Stomach (tissue), 9 donors: Measurements from ENCODE around the gene METRN. TPM values are rescaled to one million over a fixed set of nuclear protein-coding genes. Genes with fewer than 3 reads are reported as not detected.

Experiments
- DNase-seq, 2 donors: peaks; one replicate each; pipeline versions ENCODE4 v3.0.0 to v3.0.0-alpha.2; 2013 to 2019
- H3K27ac ChIP-seq, 5 donors: fragments of 200-600 bp in 4 of 5; sonication (generic) in 4 of 5; one replicate each; pipeline ENCODE4 v1.5.1; 2013 to 2019; ENCODE audit warnings: mild to moderate bottlenecking in 1 of 5, moderate library complexity in 1 of 5
- H3K27me3 ChIP-seq, 3 donors: fragments of 200-600 bp; sonication (generic); one replicate each; pipeline ENCODE4 v1.5.1; 2017 to 2019; ENCODE audit warnings: mixed run types in 1 of 3
- H3K36me3 ChIP-seq, 4 donors: fragments of 200-600 bp; sonication (generic); 1 replicate in 3 of 4; 2 replicates in 1 of 4; pipeline ENCODE4 v1.5.1; 2016 to 2019
- H3K4me1 ChIP-seq, 4 donors: fragments of 200-600 bp; sonication (generic); one replicate each; pipeline ENCODE4 v1.5.1; 2016 to 2019
- H3K4me3 ChIP-seq, 4 donors: fragments of 200-600 bp; sonication (generic) in 3 of 4; one replicate each; pipeline ENCODE4 v1.5.1; 2016 to 2019; ENCODE audit warnings: mild to moderate bottlenecking in 1 of 4
- H3K9me3 ChIP-seq, 4 donors: fragments of 200-600 bp; sonication (generic); one replicate each; pipeline ENCODE4 v1.5.1; 2016 to 2019
- CTCF ChIP-seq, 7 experiments: fragments of 450-650 bp in 4 of 7; fragments of 200-600 bp in 3 of 7; sonication (generic) in 3 of 7; IDR thresholded peaks; one replicate each; pipeline ENCODE4 v1.5.1; 2016 to 2019; ENCODE audit warnings: antibody characterized with exemption in 7 of 7, control low read depth in 2 of 7, mild to moderate bottlenecking in 1 of 7
- EP300 ChIP-seq: sonication (generic); formaldehyde crosslinking; IDR thresholded peaks from one replicate; pipeline ENCODE4 v1.6.1; 2017; ENCODE audit warnings: antibody characterized with exemption
- POLR2A ChIP-seq, 4 donors: fragments of 450-650 bp; IDR thresholded peaks; one replicate each; pipeline ENCODE4 v1.6.1; 2016; ENCODE audit warnings: antibody characterized with exemption in 4 of 4, control low read depth in 2 of 4, mild to moderate bottlenecking in 1 of 4, moderate library complexity in 1 of 4
- POLR2AphosphoS5 ChIP-seq, 3 donors: sonication (generic); formaldehyde crosslinking; IDR thresholded peaks; one replicate each; pipeline ENCODE4 v1.6.1; 2016; ENCODE audit warnings: antibody characterized with exemption in 3 of 3
- WGBS, 5 donors: extraction: QIAGEN DNeasy Blood & Tissue Kit in 3 of 5; methylation state at CpG; one replicate each; pipeline versions ENCODE4 v1.1.5 to v1.1.7; 2013 to 2018; 5-methylcytosine and 5-hydroxymethylcytosine counted together
- intact Hi-C: fragments of 100-400 bp; cut with DNase I; formaldehyde crosslinking; loops from one replicate; pipeline ENCODE4 v1.15.1; 2023; ENCODE audit warnings: low total_unique reads
- polyA plus RNA-seq, 3 donors: library from polyadenylated mRNA; stranded (reverse); fragments of 200-250 nt; gene quantifications; one replicate each; pipeline ENCODE4 v1.2.3, GENCODE V29; 2013
- total RNA-seq, 5 donors: library from RNA; depleted of rRNA; stranded (reverse); fragments of >200 nt; gene quantifications; one replicate each; pipeline versions ENCODE4 v1.1.0 to v1.2.3, GENCODE V29; 2014 to 2016
- donor health status: healthy with polysubstance abuse.
- donor health status: Bipolar disorder and iron deficiency.
- donor health status: healthy.

Gene METRN
- total and polyA plus RNA-seq, 8 donors, result 7.1 to 79.7 (median 34.4) TPM

DNA sequence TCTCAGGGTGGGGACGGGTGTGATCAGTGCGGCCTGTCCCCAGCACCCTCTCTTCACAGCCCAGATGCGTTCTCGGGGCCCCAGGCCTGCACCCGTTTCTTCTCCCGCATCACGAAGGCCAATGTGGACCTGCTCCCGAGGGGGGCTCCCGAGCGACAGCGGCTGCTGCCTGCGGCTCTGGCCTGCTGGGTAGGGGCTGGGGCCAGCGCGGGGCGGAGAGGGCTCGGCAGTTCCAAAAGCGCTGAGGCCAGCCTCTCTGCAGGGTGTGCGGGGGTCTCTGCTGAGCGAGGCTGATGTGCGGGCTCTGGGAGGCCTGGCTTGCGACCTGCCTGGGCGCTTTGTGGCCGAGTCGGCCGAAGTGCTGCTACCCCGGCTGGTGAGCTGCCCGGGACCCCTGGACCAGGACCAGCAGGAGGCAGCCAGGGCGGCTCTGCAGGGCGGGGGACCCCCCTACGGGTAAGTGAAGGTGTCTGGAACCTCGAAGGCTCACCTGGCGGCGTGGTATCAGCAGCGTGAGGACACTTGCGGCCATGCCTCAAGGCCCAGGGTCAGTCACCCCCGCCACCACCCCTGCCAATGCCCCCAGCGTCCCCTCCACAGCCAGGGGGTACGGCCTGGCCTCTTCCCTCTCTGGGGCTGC is 50.0 kb downstream of the METRN start:
- no peak for DNase-seq
- Histone ChIP-seq H3K4me3 (no peak overlapping the region), H3K9me3 (no peaks in the 10 kb centered on the region), H3K4me1 (peaks cover 0 to 7% (median under 1%) of the 10 kb centered on the region in 4 donors), H3K27me3 (peaks cover 0 to 78% (median 8%) of the 10 kb centered on the region in 3 donors), H3K27ac (no peak overlapping the region), H3K36me3 (no peaks in the 10 kb centered on the region)
- WGBS, 5 donors, result 84 to 91% (median 87%) methylated on average over 16 to 38 of the region's 38 CpGs
- TF ChIP-seq POLR2A (IDR thresholded peaks at IDR 0.05) (no peak), POLR2AphosphoS5 (IDR thresholded peaks at IDR 0.05) (no peak), EP300 (no peak), CTCF (IDR thresholded peaks at IDR 0.05) (no peak)
- intact Hi-C loops, result no loop called here

DNA sequence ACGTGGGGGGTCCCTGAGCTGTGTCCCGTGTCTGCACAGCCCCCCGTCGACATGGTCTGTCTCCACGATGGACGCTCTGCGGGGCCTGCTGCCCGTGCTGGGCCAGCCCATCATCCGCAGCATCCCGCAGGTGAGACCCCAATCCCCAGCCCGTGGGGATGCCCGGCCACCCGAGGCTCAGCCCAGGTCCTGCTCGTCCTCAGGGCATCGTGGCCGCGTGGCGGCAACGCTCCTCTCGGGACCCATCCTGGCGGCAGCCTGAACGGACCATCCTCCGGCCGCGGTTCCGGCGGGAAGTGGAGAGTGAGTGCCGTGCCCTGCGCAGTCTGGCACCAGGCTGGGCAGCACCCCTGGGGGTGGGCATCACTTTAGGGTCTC is 50.6 kb downstream of the METRN start:
- TF ChIP-seq EP300 (no peak), POLR2AphosphoS5 (IDR thresholded peaks at IDR 0.05) (no peak), CTCF (IDR thresholded peaks at IDR 0.05) (no peak), POLR2A (IDR thresholded peaks at IDR 0.05) (no peak)
- H3K27me3 ChIP-seq, result peaks cover 0 to 78% (median 6%) of the 10 kb centered on the region in 3 donors
- 84 to 93% (median 92%) methylated on average over 19 to 29 of the region's 29 CpGs for WGBS, 5 donors
- no peak overlapping the region for H3K27ac ChIP-seq
- H3K9me3 ChIP-seq, result no peaks in the 10 kb centered on the region
- no peak overlapping the region for H3K4me3 ChIP-seq
- no peak for DNase-seq
- H3K4me1 ChIP-seq, result peaks cover 0 to 2% (median 0%) of the 10 kb centered on the region in 4 donors
- no peaks in the 10 kb centered on the region for H3K36me3 ChIP-seq
- intact Hi-C loops, result no loop called here

GRCh38 chr16:766008-766819 is 51.3 kb downstream of the METRN start:
- intact Hi-C loops, result no loop called here
- H3K9me3 ChIP-seq, result no peaks in the 10 kb centered on the region
- WGBS, 5 donors, result 76 to 88% (median 85%) methylated on average over 7 to 29 of the region's 29 CpGs
- DNase-seq, result no peak
- no peak overlapping the region for H3K4me3 ChIP-seq
- H3K4me1 ChIP-seq, result no peaks in the 10 kb centered on the region
- peaks cover 0 to 78% (median 3%) of the 10 kb centered on the region in 3 donors for H3K27me3 ChIP-seq
- TF ChIP-seq POLR2A (IDR thresholded peaks at IDR 0.05) (no peak), EP300 (no peak), POLR2AphosphoS5 (IDR thresholded peaks at IDR 0.05) (no peak), CTCF (IDR thresholded peaks at IDR 0.05) (no peak)
- no peaks in the 10 kb centered on the region for H3K36me3 ChIP-seq
- H3K27ac ChIP-seq, result no peak overlapping the region

DNA sequence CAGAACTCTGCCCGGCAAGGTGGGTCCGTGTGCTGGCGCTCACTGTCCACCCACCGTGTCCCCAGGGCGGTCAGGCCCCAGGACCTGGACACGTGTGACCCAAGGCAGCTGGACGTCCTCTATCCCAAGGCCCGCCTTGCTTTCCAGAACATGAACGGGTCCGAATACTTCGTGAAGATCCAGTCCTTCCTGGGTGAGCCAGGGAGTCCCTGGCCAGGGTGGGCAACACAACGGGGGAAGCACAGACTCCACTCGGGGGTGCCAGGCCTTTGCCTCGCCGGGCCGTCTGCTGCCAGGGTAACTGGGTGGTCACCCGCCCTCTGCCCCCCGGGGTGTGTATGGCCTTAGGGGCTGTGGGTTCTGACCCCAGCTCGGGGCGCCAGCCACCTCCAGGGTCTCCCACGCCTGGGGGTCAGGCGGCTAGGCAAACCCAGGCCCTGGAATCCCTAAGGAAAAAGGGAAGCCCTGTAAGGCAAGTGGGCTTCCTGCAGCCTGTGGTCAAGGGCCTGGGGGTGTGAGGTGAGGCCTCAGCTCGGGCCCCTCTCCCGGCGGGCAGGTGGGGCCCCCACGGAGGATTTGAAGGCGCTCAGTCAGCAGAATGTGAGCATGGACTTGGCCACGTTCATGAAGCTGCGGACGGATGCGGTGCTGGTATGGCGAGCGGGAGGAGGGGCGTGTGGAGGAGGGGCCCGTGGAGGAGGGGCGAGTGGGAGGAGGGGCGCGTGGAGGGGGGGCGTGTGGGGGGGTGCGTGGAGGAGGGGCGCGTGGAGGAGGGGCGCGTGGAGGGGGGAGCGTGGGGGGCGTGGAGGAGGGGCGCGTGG is 52.1 kb downstream of the METRN start:
- Histone ChIP-seq H3K4me3 (no peak overlapping the region), H3K9me3 (no peaks in the 10 kb centered on the region), H3K27me3 (peaks cover 0 to 77% (median 3%) of the 10 kb centered on the region in 3 donors), H3K27ac (no peak overlapping the region), H3K36me3 (no peaks in the 10 kb centered on the region), H3K4me1 (no peaks in the 10 kb centered on the region)
- intact Hi-C loops, result no loop called here
- WGBS, 5 donors, result 69 to 91% (median 72%) methylated on average over 16 to 38 of the region's 48 CpGs
- TF ChIP-seq CTCF (IDR thresholded peaks at IDR 0.05) (no peak), EP300 (no peak), POLR2A (IDR thresholded peaks at IDR 0.05) (no peak), POLR2AphosphoS5 (IDR thresholded peaks at IDR 0.05) (no peak)
- DNase-seq, result no peak
